ENCODE measurements around the gene TNS4. TPM values are rescaled to one million over a fixed set of nuclear protein-coding genes. Genes with fewer than 3 reads are reported as not detected.

Gene TNS4
- total RNA-seq, 1 donor from 2014 or later: 53.1 TPM

GRCh38 chr17:40536295-40537171, 35.1 kb upstream of the TNS4 start:
- DNase-seq (ENCODE audit: low spot score): no peak

- DNase-seq (ENCODE audit: low spot score): no peak
Measured at GRCh38 chr17:40535924-40536294, 34.5 kb upstream of the TNS4 start.

- DNase-seq (ENCODE audit: low spot score): no peak
Measured at GRCh38 chr17:40535438-40535837, 34.0 kb upstream of the TNS4 start.

GRCh38 chr17:40534371-40535189, 33.2 kb upstream of the TNS4 start:
- DNase-seq (ENCODE audit: low spot score): no peak

GRCh38 chr17:40533896-40534295, 32.5 kb upstream of the TNS4 start:
- no peak for DNase-seq (ENCODE audit: low spot score)

- peak; percentile 40 for DNase-seq (ENCODE audit: low spot score)
Measured at GRCh38 chr17:40532520-40533253, 31.3 kb upstream of the TNS4 start.

- no peak for DNase-seq (ENCODE audit: low spot score)
Measured at GRCh38 chr17:40531051-40531991, 29.9 kb upstream of the TNS4 start.

GRCh38 chr17:40530531-40530994, 29.1 kb upstream of the TNS4 start:
- no peak for DNase-seq (ENCODE audit: low spot score)

- DNase-seq (ENCODE audit: low spot score): no peak
Measured at GRCh38 chr17:40529991-40530390, 28.6 kb upstream of the TNS4 start.

GRCh38 chr17:40528692-40529417, 27.4 kb upstream of the TNS4 start:
- DNase-seq (ENCODE audit: low spot score): no peak

GRCh38 chr17:40526668-40527067, 25.2 kb upstream of the TNS4 start:
- no peak for DNase-seq (ENCODE audit: low spot score)

GRCh38 chr17:40525294-40525693, 23.9 kb upstream of the TNS4 start:
- no peak for DNase-seq (ENCODE audit: low spot score)

GRCh38 chr17:40524243-40524965, 23.0 kb upstream of the TNS4 start:
- no peak for DNase-seq (ENCODE audit: low spot score)

GRCh38 chr17:40522961-40523310, 21.5 kb upstream of the TNS4 start:
- no peak for DNase-seq (ENCODE audit: low spot score)

GRCh38 chr17:40522250-40522960, 21.0 kb upstream of the TNS4 start:
- no peak for DNase-seq (ENCODE audit: low spot score)

- no peak for DNase-seq (ENCODE audit: low spot score)
Measured at GRCh38 chr17:40520991-40521453, 19.6 kb upstream of the TNS4 start.

- DNase-seq (ENCODE audit: low spot score): no peak
Measured at GRCh38 chr17:40519089-40519775, 17.8 kb upstream of the TNS4 start.

GRCh38 chr17:40518401-40519088, 17.1 kb upstream of the TNS4 start:
- DNase-seq (ENCODE audit: low spot score): no peak

Measured in ureter (tissue), 1 donor.